LNCAP (cell line): ENCODE measurements around the gene S100A8.

Source experiments
- TF ChIP-seq, protein P1 (sequence below): fragments of 450-650 bp; IDR thresholded peaks from 2 replicates; pipeline ENCODE4 v1.5.1; 2017; ENCODE audit warnings: mild to moderate bottlenecking

Gene S100A8

DNA sequence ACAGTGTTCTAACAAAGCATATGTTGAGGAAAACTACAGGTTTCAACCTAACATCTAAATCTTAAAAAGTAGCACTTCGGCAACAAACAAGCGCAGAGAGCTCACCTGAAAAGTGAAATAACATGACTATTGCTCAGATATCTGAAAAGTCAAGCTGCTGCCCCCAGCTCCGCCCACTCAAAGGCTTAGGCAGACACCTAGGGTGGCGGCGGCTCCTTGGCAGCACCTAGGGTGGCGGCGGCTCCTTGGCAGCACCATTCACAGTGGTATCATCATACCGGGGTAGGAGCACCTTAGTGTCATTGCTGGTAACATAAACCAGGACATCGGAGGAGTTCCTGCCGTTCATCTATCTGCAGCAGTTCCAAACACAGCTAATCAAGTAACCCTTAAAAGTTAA, 11.3 kb downstream of the S100A8 start:
- TF ChIP-seq, protein P1, sequence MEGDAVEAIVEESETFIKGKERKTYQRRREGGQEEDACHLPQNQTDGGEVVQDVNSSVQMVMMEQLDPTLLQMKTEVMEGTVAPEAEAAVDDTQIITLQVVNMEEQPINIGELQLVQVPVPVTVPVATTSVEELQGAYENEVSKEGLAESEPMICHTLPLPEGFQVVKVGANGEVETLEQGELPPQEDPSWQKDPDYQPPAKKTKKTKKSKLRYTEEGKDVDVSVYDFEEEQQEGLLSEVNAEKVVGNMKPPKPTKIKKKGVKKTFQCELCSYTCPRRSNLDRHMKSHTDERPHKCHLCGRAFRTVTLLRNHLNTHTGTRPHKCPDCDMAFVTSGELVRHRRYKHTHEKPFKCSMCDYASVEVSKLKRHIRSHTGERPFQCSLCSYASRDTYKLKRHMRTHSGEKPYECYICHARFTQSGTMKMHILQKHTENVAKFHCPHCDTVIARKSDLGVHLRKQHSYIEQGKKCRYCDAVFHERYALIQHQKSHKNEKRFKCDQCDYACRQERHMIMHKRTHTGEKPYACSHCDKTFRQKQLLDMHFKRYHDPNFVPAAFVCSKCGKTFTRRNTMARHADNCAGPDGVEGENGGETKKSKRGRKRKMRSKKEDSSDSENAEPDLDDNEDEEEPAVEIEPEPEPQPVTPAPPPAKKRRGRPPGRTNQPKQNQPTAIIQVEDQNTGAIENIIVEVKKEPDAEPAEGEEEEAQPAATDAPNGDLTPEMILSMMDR = no peak

DNA sequence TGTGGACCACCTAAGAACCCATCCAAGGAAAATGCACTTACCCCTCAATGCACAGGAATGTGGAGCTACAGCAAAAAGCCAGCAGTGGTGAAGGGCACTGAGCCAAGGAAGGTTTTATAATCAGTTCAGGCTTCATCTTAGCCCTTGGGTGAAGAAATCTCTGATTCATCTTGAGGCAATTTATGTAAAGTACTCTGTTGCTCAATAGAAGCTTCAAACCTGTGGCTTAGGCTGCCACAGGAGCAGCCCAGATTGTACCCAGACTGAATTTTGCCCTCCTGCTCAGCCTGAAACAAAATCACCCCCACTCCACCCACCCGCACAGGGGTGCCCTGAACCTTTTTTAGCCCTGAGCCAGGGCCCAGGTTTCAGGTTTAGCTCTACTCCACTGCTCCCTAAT, 15.4 kb downstream of the S100A8 start, which contains the start of gene S100A12:
Gene S100A12 (minus strand): TSS at position 111 of the 400 bp plus-strand sequence. CDS start 1,029 bp downstream, outside the sequence.
- TF ChIP-seq, protein P1 = no peak

DNA sequence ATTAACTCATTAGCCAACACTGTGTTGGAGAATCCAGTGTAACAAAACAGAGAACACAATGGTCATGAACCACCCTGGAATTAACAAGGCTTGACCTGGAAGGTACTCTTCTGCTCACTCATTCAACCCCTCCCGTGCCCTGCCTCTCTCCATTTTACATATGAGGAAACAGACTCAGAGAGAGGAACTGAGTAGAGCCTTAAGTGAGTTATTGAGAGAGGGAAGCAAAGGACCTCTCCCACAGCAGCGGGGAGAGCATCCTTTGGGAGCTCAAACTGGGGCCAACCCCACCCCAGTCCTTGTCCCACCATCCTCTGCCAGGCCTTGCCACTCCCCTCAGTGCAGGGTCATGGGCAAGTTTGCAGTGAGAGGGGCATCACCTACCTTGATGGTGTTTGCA, 16.8 kb downstream of the S100A8 start:
- TF ChIP-seq, protein P1 = no peak

DNA sequence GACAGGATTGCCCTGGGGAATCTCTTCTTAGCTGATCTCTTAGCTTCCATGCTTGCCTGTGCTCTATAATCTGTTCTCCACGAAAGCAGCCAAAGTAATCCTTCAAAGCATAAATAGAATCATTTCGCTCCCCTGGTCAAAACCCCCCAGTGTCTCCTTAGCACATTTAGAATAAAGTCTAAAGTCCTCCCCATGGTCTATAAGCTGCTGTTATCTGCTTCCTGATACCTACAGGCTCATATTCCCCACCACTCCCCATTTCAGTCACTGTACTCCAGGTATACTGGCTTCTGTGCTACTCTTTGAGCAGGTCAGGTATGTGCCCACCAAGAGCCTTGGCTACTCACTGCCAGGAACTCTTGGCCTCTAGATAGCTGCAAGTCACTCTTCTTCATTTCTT, 18.3 kb downstream of the S100A8 start:
- TF ChIP-seq, protein P1 = no peak

DNA sequence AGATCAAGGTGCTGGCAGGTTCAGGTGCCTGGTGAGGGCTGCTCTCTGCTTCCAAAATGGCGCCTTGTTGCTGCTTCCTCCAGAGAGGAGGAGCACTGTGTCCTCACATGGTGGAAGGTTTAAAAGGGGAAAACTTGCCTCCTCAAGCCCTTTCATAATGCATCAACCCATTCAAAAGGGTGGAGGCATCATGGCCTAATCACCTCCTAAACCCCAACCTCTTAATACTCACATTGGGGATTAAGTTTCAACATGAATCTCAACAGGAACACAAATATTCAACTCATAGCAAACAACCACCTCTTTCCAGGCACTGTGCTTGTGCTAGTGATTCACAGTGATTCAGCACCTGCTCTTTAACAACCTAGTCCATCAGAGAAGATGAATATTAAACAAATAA, 19.6 kb downstream of the S100A8 start:
- TF ChIP-seq, protein P1 = no peak

DNA sequence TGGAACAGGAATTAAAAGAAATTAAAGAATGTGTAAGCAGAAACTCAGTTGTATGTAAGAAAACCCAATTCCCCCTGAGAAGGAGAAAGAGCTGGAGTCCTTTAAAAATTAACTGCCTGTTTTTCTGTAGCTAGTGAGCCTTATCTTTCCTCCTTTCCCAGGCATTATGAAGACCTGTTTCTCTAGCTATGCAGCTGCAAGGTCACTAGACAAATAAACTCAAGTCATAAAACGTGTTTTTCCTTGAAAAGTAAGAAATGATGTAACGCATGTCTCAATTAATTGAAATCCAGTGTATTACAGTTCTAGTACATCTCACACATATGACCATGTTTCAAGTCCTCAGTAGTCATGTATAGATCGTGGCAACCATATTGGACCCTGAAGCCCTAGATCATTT, 20.7 kb downstream of the S100A8 start:
- TF ChIP-seq, protein P1 = no peak

DNA sequence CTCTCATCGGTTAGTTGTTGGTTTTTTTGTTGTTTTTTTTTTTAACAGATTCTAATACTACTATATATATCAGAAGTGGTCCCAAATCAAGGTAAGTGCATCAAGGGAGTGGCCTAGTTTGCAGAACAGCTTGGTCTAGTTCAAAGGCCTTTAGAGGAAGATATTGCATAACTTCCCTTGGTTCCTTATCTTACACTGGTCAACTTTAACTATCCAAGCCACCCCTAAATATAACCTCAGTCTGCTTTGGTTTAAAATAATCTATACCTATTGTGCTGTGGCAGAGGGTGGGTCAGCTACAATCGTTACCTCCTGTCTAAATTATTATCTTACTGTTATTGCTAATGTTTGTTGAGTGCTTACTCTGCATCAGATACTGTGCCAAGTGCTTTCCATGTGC, 22.4 kb downstream of the S100A8 start:
- TF ChIP-seq, protein P1 = no peak

DNA sequence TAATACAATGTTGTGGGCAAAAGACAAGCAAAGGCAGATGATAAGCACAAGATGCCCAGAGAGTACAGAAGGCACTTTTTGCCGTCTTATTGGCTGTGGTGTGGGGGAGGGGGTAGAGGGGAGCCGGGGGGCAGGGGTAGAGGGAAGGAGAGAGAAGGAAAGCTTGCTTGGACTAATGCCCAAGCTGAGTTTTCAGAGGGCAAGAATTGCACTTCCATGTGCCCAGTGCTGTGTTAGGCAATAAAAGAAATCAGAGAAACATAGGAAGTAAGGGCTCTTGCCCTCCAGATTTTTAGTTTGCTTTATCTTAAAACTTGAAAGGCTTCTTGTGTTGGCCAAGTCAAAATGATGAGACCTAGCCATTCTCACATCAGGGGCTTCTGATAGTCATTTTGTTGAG, 23.8 kb downstream of the S100A8 start:
- TF ChIP-seq, protein P1 = no peak
